Fibroblast of mammary gland (primary cell): ENCODE data around the gene LPP.

Experiments used
- DNase-seq: peaks from one replicate; pipeline ENCODE4 v3.0.0-alpha.2; 2010; ENCODE audit warnings: low read depth
- H3K4me3 ChIP-seq: 2 replicates; pipeline ENCODE4 v1.5.1; 2011; ENCODE audit warnings: low read depth, mild to moderate bottlenecking, low read length, moderate library complexity; ENCODE audit not compliant: control insufficient read depth
- TF ChIP-seq, protein P1 (sequence below): conservative IDR thresholded peaks from 2 replicates; pipeline ENCODE4 v1.5.1; 2011; ENCODE audit warnings: low read depth, low read length, inconsistent platforms; ENCODE audit not compliant: control insufficient read depth, insufficient read depth

LPP gene

GRCh38 chr3:188253800-188254452, 100.0 kb downstream of the LPP start:
- TF ChIP-seq, protein P1, sequence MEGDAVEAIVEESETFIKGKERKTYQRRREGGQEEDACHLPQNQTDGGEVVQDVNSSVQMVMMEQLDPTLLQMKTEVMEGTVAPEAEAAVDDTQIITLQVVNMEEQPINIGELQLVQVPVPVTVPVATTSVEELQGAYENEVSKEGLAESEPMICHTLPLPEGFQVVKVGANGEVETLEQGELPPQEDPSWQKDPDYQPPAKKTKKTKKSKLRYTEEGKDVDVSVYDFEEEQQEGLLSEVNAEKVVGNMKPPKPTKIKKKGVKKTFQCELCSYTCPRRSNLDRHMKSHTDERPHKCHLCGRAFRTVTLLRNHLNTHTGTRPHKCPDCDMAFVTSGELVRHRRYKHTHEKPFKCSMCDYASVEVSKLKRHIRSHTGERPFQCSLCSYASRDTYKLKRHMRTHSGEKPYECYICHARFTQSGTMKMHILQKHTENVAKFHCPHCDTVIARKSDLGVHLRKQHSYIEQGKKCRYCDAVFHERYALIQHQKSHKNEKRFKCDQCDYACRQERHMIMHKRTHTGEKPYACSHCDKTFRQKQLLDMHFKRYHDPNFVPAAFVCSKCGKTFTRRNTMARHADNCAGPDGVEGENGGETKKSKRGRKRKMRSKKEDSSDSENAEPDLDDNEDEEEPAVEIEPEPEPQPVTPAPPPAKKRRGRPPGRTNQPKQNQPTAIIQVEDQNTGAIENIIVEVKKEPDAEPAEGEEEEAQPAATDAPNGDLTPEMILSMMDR, result no peak
- H3K4me3 ChIP-seq, result no peak overlapping the region
- DNase-seq, result no peak

DNA sequence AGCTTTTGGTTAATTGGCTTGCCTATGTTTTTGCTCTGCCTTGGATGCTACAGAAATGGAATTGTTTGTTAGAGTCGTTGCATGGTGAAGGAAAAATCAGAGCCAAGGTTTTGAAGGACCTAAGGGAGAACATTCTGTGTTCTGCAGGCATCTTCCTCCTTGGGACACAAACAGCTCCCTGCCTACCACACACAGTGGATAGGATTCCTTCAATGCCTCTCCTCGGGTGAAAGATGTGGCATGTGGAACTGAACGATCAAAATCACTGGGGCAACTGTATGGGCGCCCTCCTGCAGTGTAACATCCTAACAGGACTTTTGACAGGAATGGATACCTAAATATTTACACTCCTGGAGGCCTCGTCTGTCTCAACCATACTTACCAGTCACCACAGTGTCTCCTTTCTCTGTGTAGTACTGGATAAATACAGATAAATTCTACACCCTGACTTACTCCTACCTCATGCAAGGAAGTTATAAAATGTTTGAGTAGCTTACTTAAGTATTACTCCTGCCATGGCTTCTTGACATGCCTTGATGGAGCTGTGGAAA, 100.6 kb downstream of the LPP start:
- TF ChIP-seq, protein P1, result no peak
- DNase-seq, result no peak

GRCh38 chr3:188255190-188255589, 101.2 kb downstream of the LPP start:
- TF ChIP-seq, protein P1, result no peak
- H3K4me3 ChIP-seq, result no peak overlapping the region
- DNase-seq, result no peak

More for the DNA sequence above, 100.6 kb downstream of the LPP start:
- H3K4me3 ChIP-seq, result no peak overlapping the region

DNA sequence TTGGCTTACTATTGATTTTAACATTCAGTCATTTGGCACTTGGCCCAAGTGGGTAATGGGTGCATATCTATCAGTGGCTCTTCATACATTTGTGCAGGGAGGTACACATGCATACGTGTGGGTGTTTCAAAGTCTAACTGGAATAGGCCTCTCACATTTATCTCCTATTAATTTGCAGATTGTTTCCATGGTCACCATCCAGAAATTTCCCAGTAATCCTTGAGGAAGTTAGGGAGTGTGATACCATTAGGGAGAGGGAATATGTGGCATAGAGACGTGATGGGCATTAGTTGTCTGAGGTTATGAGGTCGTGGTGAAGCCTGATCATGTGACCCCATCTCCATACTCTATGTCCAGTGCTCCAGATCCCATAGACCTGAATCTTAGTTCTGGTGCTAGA, 102.8 kb downstream of the LPP start:
- no peak overlapping the region for H3K4me3 ChIP-seq
- no peak for DNase-seq
- TF ChIP-seq, protein P1, result no peak

GRCh38 chr3:188257384-188258026, 103.5 kb downstream of the LPP start:
- no peak for DNase-seq
- H3K4me3 ChIP-seq, result no peak overlapping the region
- TF ChIP-seq, protein P1, result no peak

DNA sequence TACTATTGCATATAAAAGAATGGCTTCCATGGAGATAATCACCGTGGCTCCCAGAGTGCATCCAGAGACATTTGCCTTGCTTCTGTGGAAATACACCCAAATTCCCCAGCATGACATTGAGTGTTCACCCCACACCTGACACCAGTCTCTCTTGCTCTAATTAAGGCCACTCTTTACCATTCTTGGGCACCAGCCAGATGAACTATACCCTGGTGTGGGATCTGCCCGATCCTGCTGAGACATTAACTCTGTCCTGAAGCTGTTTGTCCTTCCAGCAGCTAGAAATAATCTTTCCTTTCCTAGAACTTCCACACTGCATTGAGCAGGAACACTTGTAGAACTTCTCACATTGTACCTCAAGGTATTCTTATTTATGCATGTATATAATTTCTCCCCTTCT, 105.2 kb downstream of the LPP start:
- TF ChIP-seq, protein P1, result no peak
- H3K4me3 ChIP-seq, result no peak overlapping the region
- no peak for DNase-seq
